ENCODE results near the gene CAPSL.
"Not testable (repeated sequence)": the region's sequence is repeated elsewhere in the genome, so short reads cannot be mapped to it uniquely, and the experiment has no call there.

Gene CAPSL

DNA sequence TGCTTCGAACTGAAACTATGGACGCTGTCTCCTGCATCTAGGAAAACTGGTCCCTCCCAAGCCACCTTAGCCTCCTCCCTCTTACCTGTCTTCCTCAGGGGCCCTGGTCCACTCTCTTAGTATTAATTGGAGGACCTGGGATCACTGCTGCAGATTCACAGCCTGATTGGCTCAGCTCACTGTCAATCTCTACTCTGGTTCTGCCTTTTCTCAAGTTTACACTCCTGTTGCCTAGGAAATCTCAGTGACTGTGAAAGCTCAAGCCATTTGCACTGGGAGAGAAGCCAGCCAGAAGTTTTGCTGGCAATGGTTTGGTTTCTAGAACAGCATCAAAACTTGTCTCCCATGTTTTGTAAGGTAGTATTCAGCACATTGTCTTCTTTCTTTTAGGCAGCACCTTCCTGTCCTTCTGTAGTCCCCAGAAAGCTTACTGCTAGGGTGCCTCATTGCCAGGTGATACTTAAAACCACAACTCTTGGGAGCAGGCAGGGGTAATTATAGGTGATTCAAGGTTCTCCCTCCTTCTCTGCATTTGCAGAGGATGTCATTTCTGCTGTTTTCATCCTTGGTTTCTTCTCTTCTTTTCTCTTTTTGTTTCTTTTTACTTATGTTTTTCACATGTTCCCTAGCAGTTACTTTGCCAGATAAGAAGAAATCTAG is at the start of gene CAPSL:
TSS of gene CAPSL (minus strand) at position 55 of the 660 bp plus-strand sequence. CDS start 17,502 bp downstream, outside the sequence.
- peak; percentile 46 to 79 (median 48) for DNase-seq

DNA sequence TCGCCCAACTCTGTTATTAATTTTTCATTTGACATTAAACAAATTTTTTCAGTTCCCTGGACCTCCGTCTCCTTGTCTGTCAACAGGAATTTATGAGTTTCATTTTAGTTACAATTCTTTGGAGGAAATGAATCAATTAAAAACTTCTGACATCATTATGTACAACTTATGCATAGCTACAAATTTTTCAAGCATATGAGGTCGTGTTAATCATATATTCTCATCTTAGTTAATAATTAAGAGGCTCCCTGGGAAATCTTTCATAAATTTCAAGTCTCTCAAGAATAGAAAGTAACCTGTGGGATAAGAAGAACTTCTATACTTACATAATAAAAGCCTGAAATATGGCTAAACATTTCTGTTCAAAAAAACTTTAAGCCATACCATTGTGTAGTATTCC is 49.4 kb upstream of the CAPSL start:
- DNase-seq = no peak

DNA sequence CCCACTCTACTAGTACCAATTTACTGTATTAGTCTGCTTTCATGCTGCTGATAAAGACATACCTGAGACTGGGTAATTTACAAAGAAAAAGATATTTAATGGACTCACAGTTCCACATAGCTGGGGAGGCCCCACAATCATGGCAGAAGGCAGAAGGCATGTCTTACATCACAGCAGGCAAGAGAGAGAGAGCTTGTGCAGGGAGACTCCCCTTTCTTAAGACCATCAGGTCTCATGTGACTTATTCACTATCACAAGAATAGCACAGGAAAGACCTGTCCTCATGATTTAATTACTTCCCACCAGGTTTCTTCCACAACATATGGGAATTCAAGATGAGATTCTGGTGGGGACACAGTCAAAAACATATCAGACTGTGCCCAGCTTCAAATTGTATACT is 41.3 kb upstream of the CAPSL start:
- DNase-seq = no peak

DNA sequence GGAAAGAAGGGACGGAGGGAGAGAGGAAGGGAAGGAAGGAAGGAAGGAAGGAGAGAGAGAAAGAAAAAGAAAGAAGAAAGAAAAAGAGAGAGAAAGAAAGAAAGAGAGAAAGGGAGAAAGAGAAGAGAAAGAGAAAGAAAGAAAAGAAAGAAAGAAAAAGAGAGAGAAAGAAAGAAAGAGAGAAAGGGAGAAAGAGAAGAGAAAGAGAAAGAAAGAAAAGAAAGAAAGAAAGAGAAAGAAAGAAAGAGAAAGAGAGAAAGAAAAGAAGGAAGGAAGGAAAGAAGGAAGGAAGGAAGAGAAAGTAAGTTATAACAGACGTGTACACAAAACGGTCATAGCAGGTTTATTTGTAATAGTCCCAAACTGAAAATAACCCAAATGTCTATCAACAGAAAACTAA is 38.4 kb upstream of the CAPSL start:
- DNase-seq = not testable (repeated sequence)

DNA sequence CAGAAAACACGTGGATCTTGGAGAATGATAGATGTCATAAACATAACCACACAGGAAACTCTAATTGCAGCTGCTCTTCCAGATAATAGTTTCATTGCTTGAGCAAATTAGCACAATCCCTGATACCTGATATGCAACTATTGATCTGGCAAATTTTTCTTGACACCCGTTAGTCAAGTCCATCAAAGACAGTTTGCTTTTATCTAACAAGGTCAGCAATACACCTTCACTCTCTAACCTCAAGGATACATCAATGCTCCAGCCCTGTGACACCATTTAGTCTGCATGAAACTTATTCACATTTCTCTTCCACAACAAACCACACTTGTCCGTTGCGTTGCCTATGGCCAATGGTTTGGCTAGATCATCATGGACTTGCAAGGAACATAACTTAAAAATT is 36.1 kb upstream of the CAPSL start:
- no peak for DNase-seq

DNA sequence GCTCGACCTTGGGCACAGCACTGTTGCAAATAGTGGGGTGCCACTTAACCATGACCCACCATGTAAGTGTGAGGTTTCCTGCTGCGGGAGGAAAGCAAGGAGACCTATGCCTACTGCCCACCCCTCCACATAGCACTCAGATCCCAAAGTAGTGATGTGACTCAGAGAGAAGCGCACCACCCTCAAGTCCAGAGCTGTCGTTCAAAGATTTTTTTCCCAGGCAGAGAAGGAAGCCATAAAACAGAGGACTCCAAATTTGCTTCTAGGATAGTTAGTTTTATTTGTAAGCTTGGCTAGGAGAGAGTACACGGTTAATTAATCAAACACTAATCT is 33.4 kb upstream of the CAPSL start:
- DNase-seq = no peak

DNA sequence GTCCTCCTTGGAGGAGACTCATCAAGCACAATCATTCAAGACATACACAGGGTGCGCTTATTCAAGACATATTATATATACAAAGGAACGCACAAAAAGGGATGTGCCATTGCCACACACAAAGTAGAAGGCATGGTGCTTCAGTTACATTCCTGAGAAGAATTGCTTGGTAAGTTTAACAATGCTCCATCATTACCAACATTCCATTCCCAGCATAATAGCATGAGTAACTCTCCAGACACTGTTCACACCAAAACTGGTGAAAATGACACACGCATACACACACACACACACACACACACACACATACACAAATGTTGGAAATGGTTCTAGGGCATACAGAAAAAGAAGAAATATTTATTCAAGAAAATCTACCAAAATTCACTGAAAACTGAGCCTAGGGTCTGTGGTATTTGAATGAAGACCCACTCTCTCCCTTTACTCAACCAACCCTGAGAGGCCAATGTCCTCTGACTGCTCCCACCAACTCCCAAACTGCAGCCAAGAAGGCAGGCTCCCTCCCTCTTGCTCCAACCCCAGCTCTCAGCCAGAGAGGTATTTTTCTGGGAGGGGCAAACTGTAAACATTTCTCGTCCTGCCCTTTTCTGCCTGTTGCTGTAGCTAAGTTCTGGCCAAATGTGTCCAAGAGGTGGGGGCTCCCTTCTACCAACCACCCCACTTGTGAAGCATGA is 32.9 kb upstream of the CAPSL start:
- DNase-seq = no peak

GRCh38 chr5:35963381-35963843 is 25.0 kb upstream of the CAPSL start:
- peak in 1 of 3 experiments; percentile 56 for DNase-seq

DNA sequence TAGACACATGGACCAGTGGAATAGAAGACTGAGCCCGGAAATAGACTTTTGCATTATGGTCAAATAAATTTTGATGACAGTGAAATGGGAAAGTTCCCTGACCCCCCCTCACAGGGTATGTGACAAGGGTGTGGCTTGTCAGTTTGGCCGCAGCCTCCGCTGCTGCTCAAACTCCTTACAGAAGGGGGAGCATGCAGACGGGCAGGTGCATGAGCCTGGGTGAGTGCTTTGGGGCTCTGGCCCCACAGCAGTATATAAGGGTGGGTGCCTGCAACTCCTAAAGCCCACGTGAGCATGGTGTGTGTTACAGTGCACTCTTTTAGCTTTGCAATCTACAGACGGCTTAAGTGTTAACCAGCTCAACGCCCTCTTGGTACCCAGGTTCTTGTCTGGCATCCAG is 21.9 kb upstream of the CAPSL start:
- DNase-seq = no peak

DNA sequence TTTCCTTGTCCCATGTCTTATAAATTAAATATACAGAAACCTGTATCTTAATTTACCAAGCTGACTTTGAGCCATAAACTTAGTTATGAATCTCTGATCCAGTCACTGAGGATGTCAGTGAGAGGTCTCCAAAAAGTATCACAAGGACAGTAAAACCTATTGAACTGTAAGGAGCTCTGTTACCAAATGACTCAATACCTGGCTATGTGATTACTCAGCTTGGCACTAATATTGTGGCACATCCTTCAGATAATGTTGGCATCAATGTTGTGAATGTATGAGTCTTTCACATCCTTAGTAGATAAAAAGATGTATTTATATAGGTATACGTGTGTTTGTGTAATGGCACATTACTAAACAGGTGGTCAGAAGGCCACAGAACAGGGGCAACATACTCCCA is 18.0 kb upstream of the CAPSL start:
- DNase-seq = no peak

GRCh38 chr5:35954175-35954574 is 15.8 kb upstream of the CAPSL start:
- DNase-seq = no peak

GRCh38 chr5:35947085-35947484 is 8.7 kb upstream of the CAPSL start:
- no peak for DNase-seq

- DNase-seq = no peak
Measured at GRCh38 chr5:35939639-35940038, 1.2 kb upstream of the CAPSL start.

- DNase-seq = peak; percentile 44 to 84 (median 63)
Measured at GRCh38 chr5:35926389-35927051, 11.9 kb downstream of the CAPSL start.

DNA sequence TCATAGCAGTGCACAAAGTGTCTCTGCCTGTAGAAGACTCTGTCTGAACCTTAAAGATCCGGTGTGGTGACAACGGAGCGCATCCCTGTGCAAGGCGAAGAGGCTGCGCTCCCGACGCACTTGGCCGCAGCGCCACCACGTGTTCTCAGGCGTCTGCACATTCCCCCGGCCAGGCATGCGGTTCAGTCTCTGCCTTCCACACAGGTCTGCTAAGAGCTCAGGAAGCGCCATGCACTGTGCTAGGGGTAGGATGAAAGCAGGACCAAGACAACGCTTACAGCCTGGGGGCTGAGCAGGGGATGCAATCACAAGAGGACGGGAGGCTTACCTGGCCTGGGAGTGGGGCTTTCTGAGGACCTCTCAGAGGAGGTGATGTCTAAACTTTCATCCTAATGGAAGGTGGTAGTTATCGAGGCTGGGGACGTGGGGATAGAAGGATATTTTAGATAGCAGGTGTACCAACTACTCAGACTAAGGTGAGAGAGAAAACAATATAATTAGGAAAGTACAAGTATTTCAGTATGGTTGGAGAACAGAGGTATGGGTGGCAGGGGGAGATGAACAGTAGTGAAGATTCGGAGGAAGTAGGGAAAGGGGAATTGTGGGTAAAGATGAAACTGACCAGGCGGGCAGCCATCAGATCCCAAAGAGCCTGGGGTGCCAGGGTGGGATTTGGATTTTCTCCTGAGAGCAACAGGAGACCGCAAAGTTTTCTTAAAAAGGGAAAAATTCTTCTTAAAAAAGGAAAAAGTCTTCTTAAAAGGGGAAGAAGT is 13.3 kb downstream of the CAPSL start:
- DNase-seq = peak in 2 of 3 experiments; percentile 62 to 77

DNA sequence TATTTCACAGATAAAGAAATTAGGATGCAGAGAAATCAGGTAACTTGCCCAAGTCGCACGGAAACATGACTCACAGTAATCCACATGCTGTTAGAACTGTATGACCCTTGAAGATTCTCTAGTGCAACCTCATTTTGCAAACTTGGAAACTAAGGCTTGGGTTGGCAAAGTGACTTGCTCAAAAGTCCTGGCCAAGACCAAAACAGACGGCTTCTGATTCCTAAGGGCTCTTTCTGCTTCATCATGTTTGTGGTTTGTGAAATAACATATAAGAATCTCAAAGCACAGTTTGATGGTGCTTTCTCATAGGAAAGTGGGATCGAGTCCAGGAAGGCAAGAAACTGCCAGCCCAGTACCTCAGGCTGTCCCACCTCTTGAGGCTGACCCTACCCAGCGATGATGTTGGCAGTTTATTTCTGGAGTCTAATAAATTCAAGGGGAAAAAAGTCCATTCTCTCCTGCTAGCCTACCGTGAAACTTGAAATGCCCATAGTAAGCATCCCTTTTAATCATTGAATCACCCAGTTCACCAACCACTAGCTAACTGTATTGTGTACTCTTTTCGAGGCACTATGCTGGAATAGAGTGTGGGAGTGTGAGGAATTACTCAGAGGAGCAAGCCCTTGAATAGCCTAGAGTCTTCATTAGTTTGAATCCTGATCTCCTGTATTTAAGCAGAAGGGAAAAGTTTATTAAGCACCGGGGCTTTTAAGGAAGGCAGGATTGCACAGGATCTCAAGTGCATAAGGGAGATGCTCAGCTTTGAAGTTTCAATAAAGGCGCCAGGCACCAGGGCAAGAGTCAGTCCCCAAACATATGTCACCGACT is 14.1 kb downstream of the CAPSL start:
- DNase-seq = no peak

GRCh38 chr5:35922468-35922867 is 16.0 kb downstream of the CAPSL start:
- no peak for DNase-seq

- no peak for DNase-seq
Measured at GRCh38 chr5:35921930-35922329, 16.5 kb downstream of the CAPSL start.

GRCh38 chr5:35920890-35921289 is 17.5 kb downstream of the CAPSL start:
- no peak for DNase-seq

DNA sequence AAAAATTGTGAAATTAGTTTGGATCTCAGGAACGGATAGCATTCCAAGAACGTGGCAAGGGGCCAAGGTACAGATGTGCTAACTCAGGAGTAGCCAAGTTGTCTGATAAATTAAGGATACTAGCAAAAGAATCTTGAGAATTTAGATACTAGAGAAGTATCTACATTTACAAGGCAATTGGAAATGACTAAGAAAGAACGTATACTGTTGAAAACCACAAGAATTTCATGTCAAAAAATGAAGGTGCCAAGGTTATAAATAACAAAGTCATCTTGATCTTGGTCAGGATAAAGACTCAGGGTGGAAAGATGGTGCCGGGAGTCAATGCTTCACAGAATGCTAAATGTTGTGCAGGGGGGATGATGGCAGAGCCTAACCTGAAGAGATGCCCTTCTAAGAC is 19.2 kb downstream of the CAPSL start:
- no peak for DNase-seq

- no peak for DNase-seq
Measured at GRCh38 chr5:35908814-35909213, 29.6 kb downstream of the CAPSL start.

GRCh38 chr5:35908228-35908627 is 30.2 kb downstream of the CAPSL start:
- no peak for DNase-seq

Data from NCI-H1417 (cell line).